Progenitor cell of endocrine pancreas (in vitro differentiated cells): ENCODE measurements around the gene HOXB3. TPM values are rescaled to one million over a fixed set of nuclear protein-coding genes. Genes with fewer than 3 reads are reported as not detected.

Source experiments
- DNase-seq: peaks from one replicate; pipeline ENCODE4 v3.0.0; 2021; ENCODE audit warnings: low spot score; ENCODE audit not compliant: unreplicated experiment
- H3K27ac Mint-ChIP-seq: 2 replicates; pipeline ENCODE4 v1.8.0; 2021; ENCODE audit warnings: mild to moderate bottlenecking, moderate library complexity, mixed read lengths
- H3K27me3 Mint-ChIP-seq: 2 replicates; pipeline ENCODE4 v1.8.0; 2021; ENCODE audit warnings: mixed read lengths
- H3K36me3 Mint-ChIP-seq: 2 replicates; pipeline ENCODE4 v1.8.0; 2022; ENCODE audit warnings: mixed read lengths; ENCODE audit not compliant: insufficient read depth
- H3K4me1 Mint-ChIP-seq: 2 replicates; pipeline ENCODE4 v1.8.0; 2021; ENCODE audit warnings: low read depth, mixed read lengths
- H3K4me3 Mint-ChIP-seq: 2 replicates; pipeline ENCODE4 v1.8.0; 2021; ENCODE audit warnings: low read depth, mild to moderate bottlenecking, moderate library complexity, mixed read lengths
- H3K9me3 Mint-ChIP-seq: 2 replicates; pipeline ENCODE4 v1.8.0; 2021; ENCODE audit warnings: low read depth, mixed read lengths
- total RNA-seq: library from RNA; stranded (reverse); gene quantifications from 2 replicates; pipeline ENCODE4 v1.2.1, GENCODE V29; 2021
- TF ChIP-seq, protein P1 (sequence below): fragments of 200-600 bp; sonication (generic); IDR thresholded peaks from one replicate; pipeline ENCODE4 v1.5.0; 2021; ENCODE audit warnings: antibody characterized with exemption, mild to moderate bottlenecking; ENCODE audit not compliant: unreplicated experiment

Gene HOXB3
- total RNA-seq, 1 donor from 2014 or later = 19.4 TPM

- Mint-ChIP-seq H3K9me3 (no peaks in the 10 kb centered on the region), H3K4me1 (peaks cover 17% of the 10 kb centered on the region), H3K4me3 (peak overlapping the region; percentile 34), H3K27me3 (peaks cover 2% of the 10 kb centered on the region), H3K27ac (peak overlapping the region; percentile 33), H3K36me3 (no peaks in the 10 kb centered on the region)
- no peak for DNase-seq
- TF ChIP-seq, protein P1, sequence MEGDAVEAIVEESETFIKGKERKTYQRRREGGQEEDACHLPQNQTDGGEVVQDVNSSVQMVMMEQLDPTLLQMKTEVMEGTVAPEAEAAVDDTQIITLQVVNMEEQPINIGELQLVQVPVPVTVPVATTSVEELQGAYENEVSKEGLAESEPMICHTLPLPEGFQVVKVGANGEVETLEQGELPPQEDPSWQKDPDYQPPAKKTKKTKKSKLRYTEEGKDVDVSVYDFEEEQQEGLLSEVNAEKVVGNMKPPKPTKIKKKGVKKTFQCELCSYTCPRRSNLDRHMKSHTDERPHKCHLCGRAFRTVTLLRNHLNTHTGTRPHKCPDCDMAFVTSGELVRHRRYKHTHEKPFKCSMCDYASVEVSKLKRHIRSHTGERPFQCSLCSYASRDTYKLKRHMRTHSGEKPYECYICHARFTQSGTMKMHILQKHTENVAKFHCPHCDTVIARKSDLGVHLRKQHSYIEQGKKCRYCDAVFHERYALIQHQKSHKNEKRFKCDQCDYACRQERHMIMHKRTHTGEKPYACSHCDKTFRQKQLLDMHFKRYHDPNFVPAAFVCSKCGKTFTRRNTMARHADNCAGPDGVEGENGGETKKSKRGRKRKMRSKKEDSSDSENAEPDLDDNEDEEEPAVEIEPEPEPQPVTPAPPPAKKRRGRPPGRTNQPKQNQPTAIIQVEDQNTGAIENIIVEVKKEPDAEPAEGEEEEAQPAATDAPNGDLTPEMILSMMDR = no peak
Observed at GRCh38 chr17:48568499-48569239, 21.4 kb downstream of the HOXB3 start.

- TF ChIP-seq, protein P1 = no peak
- DNase-seq = no peak
- Mint-ChIP-seq H3K4me1 (peaks cover 25% of the 10 kb centered on the region), H3K9me3 (no peaks in the 10 kb centered on the region), H3K36me3 (no peaks in the 10 kb centered on the region), H3K27ac (peak overlapping the region; percentile 33), H3K4me3 (no peak overlapping the region), H3K27me3 (peaks cover 11% of the 10 kb centered on the region)
Observed at GRCh38 chr17:48567646-48568354, 22.2 kb downstream of the HOXB3 start.

GRCh38 chr17:48567209-48567608, 22.8 kb downstream of the HOXB3 start:
- H3K27me3 Mint-ChIP-seq = peaks cover 17% of the 10 kb centered on the region
- no peak overlapping the region for H3K4me3 Mint-ChIP-seq
- no peak overlapping the region for H3K27ac Mint-ChIP-seq
- no peaks in the 10 kb centered on the region for H3K9me3 Mint-ChIP-seq
- TF ChIP-seq, protein P1 = no peak
- H3K36me3 Mint-ChIP-seq = no peaks in the 10 kb centered on the region
- DNase-seq = no peak
- H3K4me1 Mint-ChIP-seq = peaks cover 31% of the 10 kb centered on the region

DNA sequence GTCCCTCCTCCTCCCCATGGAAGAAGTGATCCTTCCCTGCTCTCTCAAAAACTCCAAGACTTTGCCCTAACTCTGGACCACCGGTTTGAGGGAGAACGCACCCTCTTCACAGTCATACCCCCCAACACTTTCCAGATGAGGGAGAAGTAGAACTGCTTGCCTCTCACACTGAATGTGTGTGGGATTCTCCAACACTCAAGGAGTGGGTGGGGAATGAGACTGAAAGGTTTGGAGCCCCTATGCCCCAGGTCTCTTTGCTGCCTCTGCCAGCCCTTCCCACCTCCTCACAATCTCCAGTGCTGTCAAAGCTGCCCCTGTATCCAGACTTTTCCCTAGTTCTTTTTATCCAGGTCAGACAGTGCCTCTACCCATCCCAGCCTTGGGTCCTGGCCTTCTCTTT, 23.3 kb downstream of the HOXB3 start:
- no peak for DNase-seq
- Mint-ChIP-seq H3K27ac (no peak overlapping the region), H3K36me3 (no peaks in the 10 kb centered on the region), H3K4me1 (peaks cover 35% of the 10 kb centered on the region), H3K27me3 (peaks cover 19% of the 10 kb centered on the region), H3K9me3 (no peaks in the 10 kb centered on the region), H3K4me3 (no peak overlapping the region)
- TF ChIP-seq, protein P1 = no peak

- H3K27ac Mint-ChIP-seq = no peak overlapping the region
- no peak for DNase-seq
- no peaks in the 10 kb centered on the region for H3K36me3 Mint-ChIP-seq
- TF ChIP-seq, protein P1 = no peak
- H3K27me3 Mint-ChIP-seq = peaks cover 25% of the 10 kb centered on the region
- no peaks in the 10 kb centered on the region for H3K9me3 Mint-ChIP-seq
- peaks cover 39% of the 10 kb centered on the region for H3K4me1 Mint-ChIP-seq
- H3K4me3 Mint-ChIP-seq = no peak overlapping the region
Observed at GRCh38 chr17:48565925-48566710, 23.9 kb downstream of the HOXB3 start.
